ENCODE measurements around the gene SNX8.
A peak's percentile ranks its signal among the peaks of the same experiment; 100 is the strongest.
"Not testable (repeated sequence)": the region's sequence is repeated elsewhere in the genome, so short reads cannot be mapped to it uniquely, and the experiment has no call there.

Gene SNX8, protein sequence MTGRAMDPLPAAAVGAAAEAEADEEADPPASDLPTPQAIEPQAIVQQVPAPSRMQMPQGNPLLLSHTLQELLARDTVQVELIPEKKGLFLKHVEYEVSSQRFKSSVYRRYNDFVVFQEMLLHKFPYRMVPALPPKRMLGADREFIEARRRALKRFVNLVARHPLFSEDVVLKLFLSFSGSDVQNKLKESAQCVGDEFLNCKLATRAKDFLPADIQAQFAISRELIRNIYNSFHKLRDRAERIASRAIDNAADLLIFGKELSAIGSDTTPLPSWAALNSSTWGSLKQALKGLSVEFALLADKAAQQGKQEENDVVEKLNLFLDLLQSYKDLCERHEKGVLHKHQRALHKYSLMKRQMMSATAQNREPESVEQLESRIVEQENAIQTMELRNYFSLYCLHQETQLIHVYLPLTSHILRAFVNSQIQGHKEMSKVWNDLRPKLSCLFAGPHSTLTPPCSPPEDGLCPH

DNA sequence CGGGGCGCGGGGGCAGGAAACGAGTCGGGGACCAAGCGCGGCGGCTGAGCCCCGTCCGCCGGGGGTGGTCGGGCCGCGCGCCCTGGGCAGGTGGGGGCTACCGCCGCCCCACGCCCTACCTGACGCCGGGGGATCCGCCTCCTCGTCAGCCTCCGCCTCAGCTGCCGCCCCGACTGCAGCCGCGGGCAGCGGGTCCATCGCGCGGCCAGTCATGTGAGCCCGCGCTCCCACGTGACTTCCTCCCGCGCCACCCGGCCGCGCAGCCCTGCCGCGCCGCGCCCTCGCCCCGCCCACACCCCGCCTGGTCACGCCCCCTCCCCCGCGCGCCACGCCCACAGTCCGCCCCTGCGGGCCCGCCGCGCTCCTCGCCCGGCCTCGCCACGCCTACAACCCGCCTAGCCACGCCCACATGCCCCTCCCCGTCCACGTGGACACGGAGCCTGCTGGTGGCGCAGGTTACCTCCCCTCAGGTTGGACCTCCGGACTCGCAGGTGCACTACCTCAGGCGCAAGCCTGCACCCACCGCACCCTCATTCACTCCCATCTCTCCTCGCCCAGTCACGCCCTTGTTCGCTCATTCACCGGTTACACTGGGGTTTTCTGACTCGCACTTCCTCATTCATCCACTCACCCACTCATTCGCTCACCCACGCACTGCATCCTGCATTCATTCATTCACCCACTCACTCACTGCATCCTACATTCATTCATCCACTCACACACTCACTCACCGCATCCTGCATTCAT lies at the start of gene SNX8:
Gene SNX8 (minus strand): TSS at position 233 of the 747 bp plus-strand sequence. CDS start 20 bp downstream, at position 213.
- DNase-seq: peak; percentile 96 to 97

DNA sequence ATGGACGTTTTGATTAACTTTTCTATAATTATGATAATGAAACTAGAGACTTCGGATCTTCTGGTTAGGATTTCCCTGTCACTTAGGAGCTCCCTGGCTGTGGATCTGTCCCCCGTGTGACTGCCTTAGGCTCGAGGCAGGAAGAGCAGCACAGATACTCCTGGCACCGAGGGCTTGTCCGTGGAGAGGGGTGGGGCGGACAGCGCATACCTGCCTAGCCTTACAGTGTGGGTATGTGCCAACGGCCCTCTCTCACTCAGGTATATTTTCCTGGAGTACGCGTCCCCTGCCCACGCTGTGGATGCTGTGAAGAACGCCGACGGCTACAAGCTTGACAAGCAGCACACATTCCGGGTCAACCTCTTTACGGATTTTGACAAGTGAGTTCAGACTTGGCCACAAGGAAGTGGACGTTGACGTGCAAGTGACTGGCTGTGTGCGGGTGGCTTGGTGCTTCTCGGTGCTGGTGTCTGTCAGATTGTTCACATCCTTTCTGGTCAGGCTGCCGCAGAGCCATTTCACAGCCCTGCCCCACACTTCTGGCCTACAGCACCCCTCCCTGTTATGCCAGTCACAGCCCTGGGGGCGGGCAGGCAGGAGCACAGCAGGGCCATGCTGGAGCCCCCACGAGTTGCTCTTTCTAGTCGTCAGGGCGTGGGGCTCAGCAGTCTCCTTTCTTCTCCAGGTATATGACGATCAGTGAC lies 48.3 kb upstream of the SNX8 start:
- no peak for DNase-seq

DNA sequence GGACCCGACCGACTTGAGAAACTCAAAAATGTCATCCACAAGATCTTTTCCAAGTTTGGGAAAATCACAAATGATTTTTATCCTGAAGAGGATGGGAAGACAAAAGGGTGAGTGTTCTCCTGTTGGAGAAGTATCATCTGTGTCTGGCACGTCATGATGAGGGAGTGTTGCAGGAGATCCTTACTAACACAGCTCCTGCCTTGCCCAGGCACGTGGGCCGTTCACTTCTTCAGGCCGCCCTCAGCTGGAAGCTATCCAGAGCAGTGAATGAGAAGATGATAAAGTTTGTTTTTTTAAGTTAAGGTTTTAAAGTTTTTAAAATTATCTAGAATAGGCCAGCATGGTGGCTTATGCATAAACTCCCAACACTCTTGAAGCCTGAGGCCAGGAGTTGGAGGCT lies 46.6 kb upstream of the SNX8 start:
- DNase-seq: no peak

DNA sequence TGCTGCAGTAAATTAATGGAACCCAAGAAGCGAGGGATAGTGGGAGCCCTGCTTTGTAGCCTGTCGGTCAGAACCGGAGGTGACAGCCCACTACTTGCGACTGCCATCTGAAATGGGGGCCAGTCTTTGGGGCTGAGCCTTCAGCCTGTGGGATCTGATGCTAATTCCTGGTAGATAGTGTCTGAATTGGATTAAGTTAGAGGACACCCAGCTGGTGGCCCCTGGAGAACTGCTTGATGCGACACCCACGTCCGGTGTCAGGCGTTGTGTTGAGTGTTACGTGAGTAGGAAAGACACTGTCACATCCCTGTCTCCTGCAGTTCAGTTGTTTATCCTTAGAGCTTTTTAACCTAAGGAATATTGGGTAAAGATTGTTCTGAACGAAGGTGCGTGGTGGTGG lies 45.4 kb upstream of the SNX8 start:
- no peak for DNase-seq

DNA sequence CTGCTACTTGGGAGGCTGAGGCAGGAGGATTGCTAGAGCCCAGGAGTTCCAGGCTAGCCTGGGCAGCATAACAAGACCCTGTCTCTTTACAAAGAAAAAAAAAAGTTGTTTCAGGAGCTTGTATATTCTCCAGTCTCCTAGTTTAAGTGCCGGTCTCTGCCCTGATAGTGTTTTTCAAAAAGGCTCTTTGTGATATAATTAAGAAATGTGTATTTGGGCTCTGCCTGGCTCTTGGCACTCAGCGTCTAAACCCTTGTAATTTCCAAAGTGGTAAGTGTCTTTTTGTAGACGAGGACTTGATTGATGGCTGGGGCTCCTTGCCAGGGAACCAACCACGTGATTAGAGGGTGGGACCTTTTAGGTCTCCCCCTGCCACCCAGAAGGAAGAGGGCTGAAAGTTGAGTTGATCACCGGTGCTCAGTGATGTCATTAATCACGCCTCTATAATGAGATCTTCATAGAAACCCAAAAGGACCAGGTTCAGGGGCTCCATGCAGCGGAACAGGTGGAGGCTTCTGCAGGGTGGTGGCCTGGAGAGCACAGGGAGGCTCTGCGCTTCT lies 44.8 kb upstream of the SNX8 start:
- no peak for DNase-seq

DNA sequence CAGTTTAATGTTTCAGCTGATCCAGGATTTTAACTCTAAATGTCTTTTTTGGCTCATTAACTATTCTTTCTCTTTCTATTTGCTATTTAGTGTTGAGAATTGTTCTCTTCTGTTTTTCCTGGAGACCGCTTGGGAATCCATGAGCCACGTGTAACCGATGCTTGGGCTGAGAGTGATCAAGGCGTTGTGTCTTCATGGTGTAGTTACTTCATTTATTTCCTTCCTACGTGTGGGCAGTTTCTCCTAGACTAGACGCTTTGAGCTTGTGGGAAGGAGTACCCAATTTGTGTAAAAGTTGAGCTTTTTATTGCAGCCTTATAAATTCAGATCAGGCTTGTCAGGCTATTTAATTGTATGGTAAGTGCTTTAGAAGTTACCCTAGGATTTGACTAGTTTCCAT lies 43.3 kb upstream of the SNX8 start:
- no peak for DNase-seq

DNA sequence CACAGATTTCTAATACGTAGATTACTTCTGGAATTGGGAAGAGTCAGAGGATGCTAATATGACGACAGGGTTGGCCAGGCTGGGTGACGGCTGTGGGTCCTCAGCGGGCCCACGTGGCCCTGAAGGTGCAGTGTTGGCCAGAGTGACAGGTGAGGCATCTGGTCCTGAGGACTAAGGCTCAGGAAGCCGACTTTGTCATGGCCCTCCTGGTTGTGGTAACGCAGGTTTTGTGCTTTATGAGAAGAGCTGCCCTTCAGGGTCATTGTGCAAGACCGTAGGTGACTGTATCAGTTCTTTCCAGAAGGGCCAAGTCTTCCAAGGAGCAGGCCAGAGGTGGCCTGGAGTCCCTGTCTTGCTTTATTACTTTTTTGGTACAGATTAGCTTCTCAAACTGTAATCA lies 42.9 kb upstream of the SNX8 start:
- no peak for DNase-seq

DNA sequence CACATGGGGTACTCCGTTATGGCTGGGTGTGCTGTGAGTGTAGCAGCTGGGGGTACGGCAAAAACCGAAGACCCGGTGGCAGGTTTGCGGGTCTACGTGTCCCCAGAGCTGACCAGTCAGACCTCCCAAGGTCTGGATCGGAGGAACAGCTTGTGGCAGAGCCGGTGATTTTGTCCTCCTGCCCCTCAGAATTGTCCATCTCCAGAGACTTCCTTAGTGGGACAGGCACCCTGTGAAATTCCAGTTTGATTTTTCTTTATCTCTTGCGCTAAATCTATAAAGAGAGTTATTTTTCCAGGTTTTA lies 41.4 kb upstream of the SNX8 start:
- DNase-seq: no peak

DNA sequence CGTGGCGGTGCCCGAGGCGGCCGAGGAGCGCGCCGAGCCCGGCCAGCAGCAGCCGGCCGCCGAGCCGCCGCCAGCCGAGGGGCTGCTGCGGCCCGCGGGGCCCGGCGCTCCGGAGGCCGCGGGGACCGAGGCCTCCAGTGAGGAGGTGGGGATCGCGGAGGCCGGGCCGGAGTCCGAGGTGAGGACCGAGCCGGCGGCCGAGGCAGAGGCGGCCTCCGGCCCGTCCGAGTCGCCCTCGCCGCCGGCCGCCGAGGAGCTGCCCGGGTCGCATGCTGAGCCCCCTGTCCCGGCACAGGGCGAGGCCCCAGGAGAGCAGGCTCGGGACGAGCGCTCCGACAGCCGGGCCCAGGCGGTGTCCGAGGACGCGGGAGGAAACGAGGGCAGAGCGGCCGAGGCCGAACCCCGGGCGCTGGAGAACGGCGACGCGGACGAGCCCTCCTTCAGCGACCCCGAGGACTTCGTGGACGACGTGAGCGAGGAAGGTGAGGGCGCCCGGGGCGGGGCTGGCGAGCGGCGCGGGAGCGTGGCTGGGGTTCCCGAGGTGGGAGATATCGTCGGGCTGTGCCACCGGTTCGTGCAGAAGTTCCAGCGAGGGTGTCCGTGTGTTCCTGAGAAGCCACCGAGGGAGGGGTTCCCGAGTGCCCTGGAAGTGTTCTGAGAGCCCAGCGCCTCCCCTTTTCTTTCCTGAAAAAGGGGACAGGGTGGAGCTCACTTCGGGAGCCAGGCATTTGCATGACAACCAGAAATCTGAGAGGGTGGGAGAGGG lies 40.9 kb upstream of the SNX8 start:
- peak; percentile 32 to 39 for DNase-seq

DNA sequence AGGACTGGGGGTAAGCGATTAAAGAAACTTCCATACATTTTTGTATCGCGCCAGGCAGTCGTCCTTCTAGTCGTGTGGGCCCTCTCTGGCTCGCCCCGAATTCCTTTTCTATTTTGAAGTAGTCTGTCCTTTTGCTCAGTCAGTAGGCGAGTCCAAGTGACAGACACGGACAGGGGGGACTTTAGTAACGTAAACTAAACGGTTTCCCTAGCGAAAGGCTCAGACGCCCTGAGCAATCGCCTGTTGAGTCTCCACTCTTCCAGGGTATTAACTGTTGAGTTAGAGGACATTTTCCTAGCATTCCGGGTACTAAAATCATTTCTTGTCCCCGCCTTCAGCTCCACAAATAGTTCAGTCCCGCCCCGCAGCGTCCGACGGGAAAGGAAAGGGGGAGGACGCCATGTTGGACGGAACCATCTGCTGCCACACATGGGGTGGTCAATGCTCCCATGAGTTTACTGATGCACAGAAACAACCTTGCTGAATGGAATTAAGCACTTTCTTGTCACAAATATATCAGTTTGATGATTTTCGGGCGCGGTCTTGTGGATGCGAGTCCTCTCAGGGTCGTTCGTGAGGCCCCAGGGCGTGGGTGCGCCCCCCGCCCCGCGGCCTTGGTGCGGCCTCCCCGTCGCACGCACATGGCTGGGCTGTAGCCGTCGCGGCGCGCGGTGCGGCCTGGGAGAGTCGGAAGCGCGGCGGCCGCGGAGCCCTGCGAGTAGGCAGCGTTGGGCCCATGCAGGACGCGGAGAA lies 40.1 kb upstream of the SNX8 start, which contains the start of gene EIF3B:
Gene EIF3B (plus strand): TSS at position 642 of the 753 bp plus-strand sequence. CDS start 95 bp downstream, at position 737.
- peak; percentile 85 to 89 for DNase-seq

DNA sequence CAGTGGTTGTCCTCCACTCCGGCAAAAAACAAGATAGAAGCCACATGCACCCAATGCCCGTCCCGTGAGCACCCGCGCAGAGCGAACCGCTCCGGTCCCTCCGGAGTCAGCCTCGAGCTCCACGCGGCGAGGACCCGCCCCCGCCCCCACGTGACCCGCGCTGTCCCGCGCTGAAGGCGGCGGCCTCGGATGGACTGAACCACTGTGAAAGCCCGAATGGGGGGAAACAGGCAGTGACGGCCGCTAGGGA lies 39.6 kb upstream of the SNX8 start:
- DNase-seq: peak; percentile 91 to 93

DNA sequence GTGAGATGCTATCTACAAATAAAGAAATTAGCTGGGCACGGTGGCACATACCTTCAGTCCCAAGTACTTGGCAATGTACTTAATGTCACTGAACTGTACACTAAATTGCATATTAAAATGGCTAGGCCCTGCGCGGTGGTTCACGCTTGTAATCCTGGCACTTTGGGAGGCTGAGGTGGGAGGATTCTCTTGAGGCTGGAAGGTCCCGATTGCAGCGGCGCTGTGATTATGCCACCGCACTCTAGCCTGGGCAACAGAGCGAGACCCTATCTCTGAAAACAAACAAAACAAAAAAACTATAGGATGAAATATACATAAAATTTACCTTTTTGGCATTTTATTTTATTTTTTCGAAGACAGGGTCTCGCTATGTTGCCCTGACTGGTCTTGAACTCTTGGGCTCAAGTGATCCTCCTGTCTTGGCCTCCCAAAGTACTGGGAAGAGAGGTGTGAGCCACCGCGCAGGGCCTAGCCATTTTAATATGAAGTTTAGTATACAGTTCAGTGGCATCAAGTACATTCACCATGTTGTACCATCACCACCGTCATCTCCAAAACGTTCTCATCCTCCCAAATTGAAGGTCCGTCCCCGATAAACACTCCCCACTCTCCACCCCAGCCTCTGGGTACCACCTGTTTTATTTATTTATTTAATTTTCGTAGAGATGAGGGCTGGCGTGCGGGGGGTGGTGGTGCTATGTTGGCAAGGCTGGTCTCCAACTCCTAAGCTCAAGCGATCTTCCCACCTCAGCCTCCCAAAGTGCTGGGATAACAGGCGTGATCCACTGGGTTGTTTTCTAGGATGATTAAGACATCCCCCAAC lies 39.1 kb upstream of the SNX8 start:
- DNase-seq: peak in 1 of 2 donors; percentile 10

DNA sequence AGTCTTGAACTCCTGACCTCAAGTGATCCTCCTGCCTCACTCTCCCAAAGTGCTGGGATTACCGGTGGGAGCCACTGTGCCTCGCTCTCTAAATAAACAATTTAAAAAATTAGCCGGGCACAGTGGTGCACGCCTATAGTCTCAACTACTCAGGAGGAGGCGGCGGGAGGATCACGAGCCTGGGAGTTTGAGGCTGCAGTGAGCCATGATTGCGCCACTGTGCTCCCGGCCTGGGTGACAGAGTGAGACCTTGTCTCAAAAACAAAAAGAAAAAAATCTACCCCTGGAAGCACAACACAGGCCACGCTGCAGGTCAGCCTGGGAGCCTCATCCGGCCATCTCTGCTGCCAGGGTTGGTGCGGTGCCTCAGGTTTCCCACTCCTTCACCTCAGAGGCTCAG lies 36.6 kb upstream of the SNX8 start:
- DNase-seq: no peak

DNA sequence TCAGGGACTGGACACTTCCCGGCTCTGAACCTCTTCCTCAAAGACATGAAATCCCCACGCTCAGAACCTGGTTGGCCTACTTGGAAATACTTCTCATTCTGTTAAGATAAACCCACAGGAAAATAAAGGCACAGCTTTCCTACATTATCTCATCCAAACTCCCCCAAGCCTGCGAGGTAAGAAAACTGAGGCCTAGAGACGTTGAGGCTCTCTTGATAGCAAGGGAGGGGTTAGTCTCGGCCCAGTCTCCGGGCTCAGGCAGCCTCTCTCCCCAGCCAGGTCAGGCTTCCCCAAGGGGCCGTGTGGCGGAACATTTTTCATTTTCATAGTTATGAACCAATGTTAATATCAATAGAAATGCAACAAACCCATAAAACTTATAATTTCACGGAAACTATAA lies 35.8 kb upstream of the SNX8 start:
- DNase-seq: no peak

DNA sequence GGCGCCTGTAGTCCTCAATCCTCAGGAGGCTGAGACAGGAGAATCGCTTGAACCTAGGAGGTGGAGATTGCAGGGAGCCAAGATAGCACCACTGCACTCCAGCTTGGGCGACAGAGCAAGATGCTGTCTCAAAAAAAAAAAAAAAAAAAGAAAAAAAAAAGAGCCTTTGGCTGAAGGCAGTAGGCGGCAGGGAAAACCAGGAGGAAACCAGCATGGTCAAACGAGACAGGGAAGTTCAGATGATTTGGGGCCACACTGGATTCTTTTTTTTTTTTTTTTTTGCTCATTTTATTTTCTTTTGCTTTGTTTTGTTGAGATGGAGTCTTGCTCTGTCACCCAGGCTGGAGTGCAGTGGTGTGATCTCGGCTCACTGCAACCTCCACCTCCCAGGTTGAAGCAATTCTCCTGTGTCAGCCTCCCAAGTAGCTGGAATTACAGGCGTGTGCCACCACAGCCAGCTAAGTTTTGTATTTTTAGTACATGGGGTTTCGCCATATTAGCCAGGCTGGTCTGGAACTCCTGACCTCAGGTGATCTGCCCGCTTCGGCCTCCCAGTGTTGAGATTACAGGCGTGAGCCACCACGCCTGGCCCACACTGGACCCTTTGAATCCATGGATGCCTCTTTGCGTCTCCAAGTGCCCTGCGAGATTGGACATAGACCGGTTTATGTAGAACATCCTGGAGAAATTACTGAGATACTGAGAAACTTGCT lies 33.3 kb upstream of the SNX8 start:
- not testable (repeated sequence) for DNase-seq

DNA sequence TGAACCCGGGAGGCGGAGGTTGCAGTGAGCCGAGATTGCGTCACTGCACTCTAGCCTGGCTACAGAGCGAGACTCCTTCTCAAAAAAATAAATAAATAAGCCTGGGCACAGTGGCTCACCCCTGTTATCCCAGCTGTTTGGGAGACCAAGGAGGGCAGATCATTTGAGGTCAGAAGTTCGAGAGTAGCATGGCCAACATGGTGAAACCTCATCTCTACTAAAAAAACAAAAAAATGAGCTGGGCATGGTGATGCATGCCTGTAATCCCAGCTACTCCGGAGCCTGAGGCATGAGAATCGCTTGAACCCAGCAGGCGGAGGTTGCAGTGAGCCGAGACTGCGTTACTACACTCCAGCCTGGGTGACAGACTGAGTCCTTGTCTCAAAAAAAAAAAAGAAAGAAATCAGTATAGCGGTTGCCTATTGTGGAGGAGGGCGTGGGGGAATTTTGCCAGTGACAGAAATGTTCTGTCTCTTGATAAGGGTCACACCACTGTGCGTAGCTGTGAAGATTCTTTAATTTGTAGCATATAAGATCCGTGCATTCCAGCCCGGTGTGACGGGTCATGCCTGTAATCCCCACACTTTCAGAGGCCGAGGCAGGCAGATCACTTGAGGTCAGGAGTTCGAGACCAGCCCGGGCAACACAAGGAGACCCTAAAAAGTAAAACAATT lies 22.5 kb upstream of the SNX8 start:
- DNase-seq: no peak

DNA sequence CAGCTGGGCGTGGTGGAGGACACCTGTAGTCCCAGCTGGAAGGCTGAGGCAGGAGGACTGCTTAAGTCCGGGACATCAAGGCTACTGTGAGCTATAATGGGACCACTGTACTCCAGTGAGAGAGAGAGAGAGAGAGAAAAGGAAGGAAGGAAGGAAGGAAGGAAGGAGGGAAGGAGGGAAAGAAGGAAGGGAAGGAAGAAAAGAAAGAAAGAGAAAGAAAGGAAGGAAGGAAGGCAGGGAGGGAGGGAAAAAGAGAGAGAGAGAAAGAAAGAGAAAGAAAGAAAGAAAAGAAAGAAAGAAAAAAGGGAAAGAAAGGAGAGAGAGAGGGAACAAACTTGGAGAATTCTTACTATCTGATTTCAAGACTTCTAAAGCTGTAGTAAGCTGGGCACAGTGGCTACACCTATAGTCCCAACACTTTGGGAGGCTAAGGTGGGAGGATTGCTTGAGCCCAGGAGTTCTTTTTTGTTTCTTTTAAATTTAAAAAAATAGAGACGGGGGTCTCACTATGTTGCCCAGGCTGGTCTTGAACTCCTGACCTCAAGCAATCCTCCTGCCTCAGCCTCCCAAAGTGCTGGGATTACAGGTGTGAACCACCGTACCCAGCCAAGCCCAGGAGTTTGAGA lies 18.5 kb upstream of the SNX8 start:
- not testable (repeated sequence) for DNase-seq

DNA sequence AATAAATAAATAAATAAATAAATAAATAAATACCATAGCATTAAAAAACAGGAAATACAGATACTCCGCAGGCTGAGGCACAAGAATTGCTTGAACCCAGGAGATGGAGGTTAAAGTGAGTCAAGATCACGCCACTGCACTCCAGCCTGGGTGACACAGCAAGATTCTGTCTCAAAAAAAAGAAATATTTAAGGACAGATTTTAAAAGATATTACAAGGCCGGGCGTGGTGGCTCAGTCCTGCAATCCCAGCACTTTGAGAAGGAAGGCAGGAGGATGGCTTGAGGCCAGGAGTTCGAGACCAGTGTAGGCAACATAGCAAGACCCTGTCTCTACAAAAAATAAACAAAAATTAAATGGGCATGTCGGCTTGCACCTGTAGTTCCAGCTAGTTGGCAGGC lies 17.5 kb upstream of the SNX8 start:
- no peak for DNase-seq

DNA sequence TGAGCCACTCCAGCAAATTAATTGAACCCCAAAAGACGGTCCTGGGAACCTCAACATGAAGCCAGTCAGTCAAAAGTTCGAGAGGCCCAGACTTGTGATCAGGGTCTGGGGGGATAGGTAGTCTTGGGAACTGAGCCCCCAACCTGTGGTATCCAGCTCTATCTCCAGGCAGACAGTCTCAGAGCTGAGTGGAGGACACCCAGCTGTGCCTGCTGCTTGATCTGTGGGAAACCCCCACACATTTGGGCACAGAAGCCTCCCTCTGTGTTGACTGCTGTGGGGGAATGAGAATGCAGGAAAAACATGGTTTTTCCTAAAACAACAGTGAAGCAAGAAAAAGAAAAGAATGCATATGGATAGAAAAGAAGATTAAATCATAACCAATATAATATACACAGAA lies 16.3 kb upstream of the SNX8 start:
- no peak for DNase-seq
